T-helper 22 cell (primary cell): ENCODE measurements around the gene RHBDL1.
"Not testable (repeated sequence)": the region's sequence is repeated elsewhere in the genome, so short reads cannot be mapped to it uniquely, and the experiment has no call there.

ENCODE experiments used
- DNase-seq: peaks from one replicate; pipeline ENCODE4 v3.0.0-alpha.2; 2020; ENCODE audit warnings: low read depth

The RHBDL1 gene

GRCh38 chr16:706189-707061 lies 31.0 kb downstream of the RHBDL1 start:
- no peak for DNase-seq

- DNase-seq: no peak
Observed at GRCh38 chr16:707062-707538, 31.6 kb downstream of the RHBDL1 start.

GRCh38 chr16:708019-708418 lies 32.5 kb downstream of the RHBDL1 start:
- DNase-seq: no peak

GRCh38 chr16:708959-709358 lies 33.5 kb downstream of the RHBDL1 start:
- no peak for DNase-seq

GRCh38 chr16:709566-710499 lies 34.4 kb downstream of the RHBDL1 start:
- no peak for DNase-seq

GRCh38 chr16:710500-711075 lies 35.1 kb downstream of the RHBDL1 start:
- no peak for DNase-seq

GRCh38 chr16:711084-711483 lies 35.6 kb downstream of the RHBDL1 start:
- no peak for DNase-seq

DNA sequence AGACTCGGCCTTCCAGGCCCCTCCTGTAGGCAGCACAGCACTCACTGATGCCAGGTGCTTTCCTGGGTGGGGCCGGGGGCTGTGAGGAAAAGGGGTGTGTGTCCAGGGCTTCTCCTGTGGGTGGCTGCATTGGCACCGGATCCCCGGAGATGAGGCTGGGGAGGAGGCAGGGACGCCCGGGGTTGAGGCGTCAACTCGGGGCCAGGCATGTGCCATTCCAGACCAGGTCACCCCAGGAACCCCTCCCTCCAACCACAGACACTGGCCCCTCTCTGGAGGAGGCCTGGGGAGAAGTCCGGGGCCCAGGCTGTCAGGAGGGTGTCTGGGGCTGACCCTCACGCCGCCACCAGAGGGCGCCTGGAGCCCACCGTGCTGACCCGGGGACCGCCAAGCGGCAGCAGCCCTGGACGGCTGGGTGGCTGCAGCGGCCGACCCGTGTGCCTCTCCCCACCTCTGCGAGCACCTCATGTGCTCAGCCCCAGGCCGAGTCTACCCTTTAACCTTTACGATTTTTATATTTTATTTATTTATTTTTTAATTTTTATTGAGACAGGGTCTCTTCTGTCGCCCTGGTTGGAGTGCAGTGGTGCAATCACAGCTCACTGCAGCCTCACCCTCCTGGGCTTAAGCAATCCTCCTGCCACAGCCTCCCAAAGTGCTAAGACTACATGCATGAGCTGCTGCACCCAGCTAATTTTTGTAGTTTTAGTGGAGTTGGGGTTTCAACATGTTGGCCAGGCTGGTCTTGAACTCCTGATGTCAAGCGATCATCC lies 36.3 kb downstream of the RHBDL1 start:
- peak; percentile 52 for DNase-seq

GRCh38 chr16:712740-713250 lies 37.3 kb downstream of the RHBDL1 start:
- not testable (repeated sequence) for DNase-seq

DNA sequence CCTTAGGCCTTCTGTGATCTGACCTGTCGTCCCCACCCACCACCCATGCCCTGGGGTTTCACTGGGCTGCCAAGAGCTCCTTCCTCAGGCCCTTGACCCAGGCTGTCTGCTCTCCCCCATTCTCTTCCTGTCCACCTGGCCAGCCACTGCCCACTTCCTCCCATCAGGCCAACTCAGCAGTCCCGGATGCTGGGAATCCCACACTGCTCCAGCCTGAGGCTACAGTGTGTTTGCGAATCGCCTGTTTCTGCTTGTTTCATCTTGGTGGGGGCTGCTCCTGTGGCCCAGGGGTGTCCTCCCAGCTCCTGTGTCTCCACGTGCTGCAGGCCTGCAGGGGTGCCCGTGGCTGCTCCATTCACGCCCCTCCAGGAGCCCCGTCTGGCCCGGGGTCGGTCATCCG lies 38.6 kb downstream of the RHBDL1 start:
- no peak for DNase-seq

- DNase-seq: peak; percentile 76
Observed at GRCh38 chr16:714558-715476, 39.3 kb downstream of the RHBDL1 start, which contains the start of gene METRN. Gene METRN, plus strand, starts transcription at chr16:715118. Its CDS starts 172 bp downstream, at chr16:715290.

- DNase-seq: no peak
Observed at GRCh38 chr16:715477-716199, 40.2 kb downstream of the RHBDL1 start.

DNA sequence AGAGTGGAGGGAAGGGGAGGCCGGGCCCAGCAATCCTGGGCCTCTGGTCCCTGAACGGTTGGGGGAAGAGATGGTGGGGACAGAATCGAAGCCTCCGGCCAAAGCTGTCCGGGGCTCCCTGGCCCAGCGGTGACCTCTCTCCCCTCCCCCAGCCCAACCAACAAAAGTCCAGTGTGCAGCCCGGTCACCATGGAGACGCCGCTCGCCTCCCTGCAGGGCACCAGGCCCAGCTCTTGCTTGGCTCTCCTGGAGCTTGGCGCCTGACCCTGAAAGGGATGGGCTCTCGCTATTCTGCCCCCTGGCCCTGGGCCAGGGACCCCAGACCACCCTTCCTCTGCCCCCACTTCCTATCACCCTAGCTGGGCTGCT lies 40.7 kb downstream of the RHBDL1 start:
- no peak for DNase-seq

GRCh38 chr16:716768-717325 lies 41.4 kb downstream of the RHBDL1 start:
- no peak for DNase-seq

- DNase-seq: no peak
Observed at GRCh38 chr16:717450-718245, 42.2 kb downstream of the RHBDL1 start.

DNA sequence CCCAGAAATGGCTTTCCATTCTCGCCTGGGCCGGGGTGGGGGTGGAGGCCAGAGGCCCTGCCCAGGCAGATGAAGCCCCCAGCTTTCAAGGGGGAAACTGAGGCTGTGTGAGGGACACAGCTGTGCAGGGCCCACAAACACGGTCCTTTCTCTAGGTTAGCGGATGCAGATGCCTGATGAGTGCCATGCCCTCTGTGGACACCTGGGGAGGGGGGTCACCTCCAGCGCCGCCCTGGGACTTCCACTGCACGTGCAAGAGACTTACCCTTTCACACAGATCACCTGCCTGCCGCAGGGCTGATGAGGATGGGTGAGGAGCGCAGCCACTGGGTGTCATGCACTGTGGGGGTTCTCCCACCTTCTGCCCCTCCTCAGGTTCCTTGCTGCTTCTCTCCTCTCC lies 42.9 kb downstream of the RHBDL1 start:
- DNase-seq: no peak

- no peak for DNase-seq
Observed at GRCh38 chr16:718922-719321, 43.5 kb downstream of the RHBDL1 start.

DNA sequence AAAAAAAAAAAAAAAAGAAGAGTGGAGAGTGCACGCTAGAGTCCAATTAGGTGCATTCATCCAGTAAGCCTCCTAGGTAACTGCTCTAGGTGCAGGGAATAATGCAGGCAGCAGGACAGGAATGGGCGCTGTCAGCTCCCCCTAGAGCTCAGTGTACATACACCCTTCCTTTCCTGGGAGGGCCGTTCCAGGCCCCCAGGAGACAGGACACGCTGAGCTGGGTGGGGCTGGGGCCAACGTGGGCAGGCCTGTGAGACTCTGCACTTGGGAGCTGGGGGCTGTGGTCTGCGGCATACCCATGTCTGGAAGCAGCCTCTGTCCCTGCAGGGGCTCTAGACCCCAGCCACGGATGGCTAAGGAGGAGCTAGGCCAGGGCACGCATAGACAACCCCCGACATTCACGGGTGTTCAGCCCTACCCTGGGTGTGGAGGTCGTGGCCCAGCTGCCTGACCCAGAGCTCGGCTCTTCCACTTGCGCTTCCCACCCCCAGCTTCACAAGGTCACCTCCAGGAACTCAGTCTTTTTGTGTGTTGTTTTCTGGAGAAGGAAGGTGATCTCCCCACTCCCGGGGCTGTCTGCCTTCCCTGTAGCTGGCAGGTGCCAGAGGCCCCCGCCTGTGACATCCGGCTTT lies 44.5 kb downstream of the RHBDL1 start:
- no peak for DNase-seq
